GM12878 (cell line): ENCODE measurements around the gene KCNMB2. TPM values are rescaled to one million over a fixed set of nuclear protein-coding genes. Genes with fewer than 3 reads are reported as not detected.

Experiments used
- ATAC-seq: fragments of 200-7000 bp; cut with Tn5 transposase; 3 replicates; pipeline ENCODE4 v1.9.1; 2020; ENCODE audit warnings: mild to moderate bottlenecking, moderate library complexity
- BruUV-seq: library from RNA; stranded (reverse); fragments of 400-500 nt; replicated peaks from 2 replicates; lab custom pipeline; 2021; lab: Mats Ljungman, UMichigan
- CTCF ChIA-PET: fragments of 300-600 bp; sonication (Branson Sonifier 250); formaldehyde crosslinking; extraction: SDS; loops from one replicate; lab custom pipeline; 2021; ENCODE audit warnings: inconsistent platforms; lab: Yijun Ruan, JAX
- POLR2A ChIA-PET: fragments of 350-600 bp; formaldehyde crosslinking; extraction: SDS; loops from one replicate; lab custom pipeline; 2021; ENCODE audit warnings: inconsistent platforms; lab: Charles Lee
- RAD21 ChIA-PET: fragments of 300-600 bp; sonication (Branson Sonifier 250); formaldehyde crosslinking; loops from one replicate; lab custom pipeline; 2023; ENCODE audit warnings: antibody characterized with exemption; ENCODE audit not compliant: unreplicated experiment; lab: Charles Lee
- SMC1A ChIA-PET: fragments of 300-600 bp; sonication (Branson Sonifier 250); formaldehyde crosslinking; loops from one replicate; lab custom pipeline; 2023; ENCODE audit not compliant: unreplicated experiment, uncharacterized antibody; lab: Charles Lee
- DNase-seq: peaks from one replicate; pipeline ENCODE4 v3.0.0-alpha.2; 2011; ENCODE audit warnings: low read depth, low spot score
- FAIRE-seq: peaks from 3 replicates; lab custom pipeline; 2011; peaks lifted over from hg19 to GRCh38; lab: Jason Lieb, UNC
- H2AFZ ChIP-seq: 2 replicates; pipeline ENCODE4 v1.6.0; 2011; ENCODE audit warnings: low read depth, low read length, control low read depth; ENCODE audit not compliant: control insufficient read depth
- H3K27ac ChIP-seq: 2 replicates; pipeline ENCODE4 v1.5.1; 2011; ENCODE audit warnings: control low read depth; ENCODE audit not compliant: control insufficient read depth, insufficient read depth
- H3K27me3 ChIP-seq, 2 experiments: replicated peaks in 1 of 2; 2 replicates each; pipeline versions ENCODE4 v1.6.0 to v1.6.1; 2011; ENCODE audit warnings: low read length in 1 of 2; ENCODE audit not compliant: control insufficient read depth in 2 of 2, insufficient read depth in 2 of 2
- H3K36me3 ChIP-seq, 2 experiments: 2 replicates each; pipeline ENCODE4 v1.5.1; 2011; ENCODE audit warnings: low read length in 1 of 2; ENCODE audit not compliant: control insufficient read depth in 2 of 2, insufficient read depth in 2 of 2
- H3K4me1 ChIP-seq: 2 replicates; pipeline ENCODE4 v1.6.1; 2011; ENCODE audit warnings: mild to moderate bottlenecking, low read length, moderate library complexity, mixed read lengths; ENCODE audit not compliant: control insufficient read depth, insufficient read depth
- H3K4me2 ChIP-seq: 2 replicates; pipeline ENCODE4 v1.6.0; 2011; ENCODE audit warnings: control low read depth; ENCODE audit not compliant: control insufficient read depth, insufficient read depth
- H3K4me3 ChIP-seq: fragments of 200-600 bp; sonication (generic); 2 replicates; pipeline ENCODE4 v1.5.1; 2016
- H3K79me2 ChIP-seq: 2 replicates; pipeline ENCODE4 v1.6.0; 2011; ENCODE audit warnings: low read length; ENCODE audit not compliant: control insufficient read depth, insufficient read depth
- H3K9ac ChIP-seq: 2 replicates; pipeline ENCODE4 v1.8.0; 2011; ENCODE audit warnings: low read length, control low read depth, mixed read lengths; ENCODE audit not compliant: control insufficient read depth, insufficient read depth
- H3K9me3 ChIP-seq: replicated peaks from 3 replicates; pipeline ENCODE4 v1.5.1; 2011; ENCODE audit warnings: mild to moderate bottlenecking, low read length; ENCODE audit not compliant: control insufficient read depth, insufficient read depth
- H4K20me1 ChIP-seq: 2 replicates; pipeline ENCODE4 v1.6.0; 2011; ENCODE audit not compliant: control insufficient read depth, insufficient read depth
- CBFB ChIP-seq: IDR thresholded peaks from 2 replicates; pipeline ENCODE4 v1.6.1; 2016; ENCODE audit warnings: antibody characterized with exemption, low read depth
- CHD1 ChIP-seq: IDR thresholded peaks from 2 replicates; pipeline ENCODE4 v1.6.1; 2012; ENCODE audit warnings: low read depth, low read length, improper control_type of control experiment
- E2F8 ChIP-seq: fragments of 450-650 bp; IDR thresholded peaks from 2 replicates; pipeline ENCODE4 v1.6.1; 2018; ENCODE audit warnings: mild to moderate bottlenecking, low read depth, moderate library complexity; ENCODE audit not compliant: partially characterized antibody
- E4F1 ChIP-seq: fragments of 450-650 bp; IDR thresholded peaks from 2 replicates; pipeline ENCODE4 v1.6.1; 2018; ENCODE audit warnings: borderline replicate concordance, mild to moderate bottlenecking; ENCODE audit not compliant: partially characterized antibody
- EP300 ChIP-seq, 2 experiments: fragments of 150-350 bp in 1 of 2; IDR thresholded peaks; 2 replicates each; pipeline ENCODE4 v1.6.1; 2011 to 2012; ENCODE audit warnings: low read depth in 2 of 2, low read length in 2 of 2, borderline replicate concordance in 1 of 2, improper control_type of control experiment in 1 of 2, inconsistent platforms in 1 of 2; ENCODE audit not compliant: control insufficient read depth in 1 of 2
- ETV6 ChIP-seq, 2 experiments: fragments of 450-650 bp in 1 of 2; IDR thresholded peaks in 1 of 2; conservative IDR thresholded peaks in 1 of 2; 2 replicates each; pipeline ENCODE4 v1.6.1; 2014; ENCODE audit warnings: antibody characterized with exemption in 1 of 2, borderline replicate concordance in 1 of 2, low read depth in 1 of 2, mild to moderate bottlenecking in 1 of 2, moderate library complexity in 1 of 2
- FOXM1 ChIP-seq: IDR thresholded peaks from 2 replicates; pipeline ENCODE4 v1.6.1; 2012; ENCODE audit warnings: low read depth, mild to moderate bottlenecking, inconsistent platforms, low read length, moderate library complexity
- NR2F1 ChIP-seq: fragments of 450-650 bp; conservative IDR thresholded peaks from 2 replicates; pipeline ENCODE4 v1.6.1; 2017; ENCODE audit warnings: mild to moderate bottlenecking
- PAX5 ChIP-seq: IDR thresholded peaks from 2 replicates; pipeline ENCODE4 v1.6.1; 2011; ENCODE audit warnings: low read depth, low read length, borderline replicate concordance
- RELA ChIP-seq: fragments of 450-650 bp; IDR thresholded peaks from 2 replicates; pipeline ENCODE4 v1.8.0; 2014; ENCODE audit warnings: borderline replicate concordance; ENCODE audit not compliant: partially characterized antibody
- RFX5 ChIP-seq: IDR thresholded peaks from 2 replicates; pipeline ENCODE4 v1.6.1; 2011; ENCODE audit warnings: low read depth, low read length, improper control_type of control experiment
- SIX5 ChIP-seq: IDR thresholded peaks from 2 replicates; pipeline ENCODE4 v1.6.1; 2011; ENCODE audit warnings: mild to moderate bottlenecking, low read depth, low read length, moderate library complexity; ENCODE audit not compliant: severe bottlenecking
- SMAD5 ChIP-seq: IDR thresholded peaks from 2 replicates; pipeline ENCODE4 v1.6.1; 2016; ENCODE audit warnings: antibody characterized with exemption, low read depth
- SPI1 ChIP-seq: IDR thresholded peaks from 2 replicates; pipeline ENCODE4 v1.6.1; 2011; ENCODE audit warnings: low read depth, mild to moderate bottlenecking, low read length, moderate library complexity, borderline replicate concordance; ENCODE audit not compliant: insufficient read depth
- SUZ12 ChIP-seq: fragments of 200-600 bp; sonication (generic); IDR thresholded peaks from one replicate; pipeline ENCODE4 v1.6.1; 2018; ENCODE audit warnings: antibody characterized with exemption, mild to moderate bottlenecking; ENCODE audit not compliant: unreplicated experiment
- USF1 ChIP-seq: IDR thresholded peaks from 2 replicates; pipeline ENCODE4 v1.6.1; 2011; ENCODE audit warnings: borderline replicate concordance, low read depth, mild to moderate bottlenecking, moderate library complexity, mixed read lengths, low read length; ENCODE audit not compliant: insufficient read depth; ENCODE audit errors: extremely low read length
- WRNIP1 ChIP-seq: IDR thresholded peaks from 2 replicates; pipeline ENCODE4 v1.6.1; 2011; ENCODE audit warnings: low read depth, low read length, improper control_type of control experiment, borderline replicate concordance
- YY1 ChIP-seq: IDR thresholded peaks from 2 replicates; pipeline ENCODE4 v1.6.1; 2011; ENCODE audit warnings: low read depth, mild to moderate bottlenecking, low read length
- ZNF622 ChIP-seq: fragments of 450-650 bp; IDR thresholded peaks from 2 replicates; pipeline ENCODE4 v1.6.1; 2017; ENCODE audit warnings: mild to moderate bottlenecking, inconsistent platforms
- in situ Hi-C: fragments of 300-500 bp; cut with MboI; formaldehyde crosslinking; loops from 9 replicates; pipeline ENCODE4 v1.14.3; 2018; ENCODE audit warnings: mixed read lengths
- intact Hi-C: fragments of 100-400 bp; cut with micrococcal nuclease; formaldehyde crosslinking; loops from one replicate; pipeline ENCODE4 v1.14.2; 2022; ENCODE audit not compliant: unreplicated experiment
- polyA plus RNA-seq, 11 experiments: library from polyadenylated mRNA; depleted of rRNA in 4 of 11; unstranded in 6 of 11; stranded (reverse) in 5 of 11; fragments of >200 nt; fragmentation: Nextera tagmentation in 4 of 11; fragmentation: Illumina TruSeq in 1 of 11; extraction: Ambion mirVana in 4 of 11; extraction: Trizol in 1 of 11; gene quantifications; 1 replicate in 1 of 11; 2 replicates in 10 of 11; pipeline versions ENCODE4 v1.2.1 to v1.2.3, GENCODE V29; 2011 to 2016; ENCODE audit warnings: inconsistent platforms in 2 of 11, missing spikeins in 2 of 11, low read depth in 1 of 11
- total RNA-seq, 4 experiments: library from RNA; depleted of rRNA in 3 of 4; stranded (reverse); fragments of >200 nt in 3 of 4; fragmentation: Illumina TruSeq in 1 of 4; extraction: Trizol in 1 of 4; gene quantifications; 2 replicates each; pipeline versions ENCODE4 v1.2.1 to v1.2.3, GENCODE V29; 2013 to 2021

KCNMB2 gene
- total and polyA plus RNA-seq, 10 of the 15 experiments (the other 5 are each of a cell fraction or from before 2014, with no cell fraction given), result 0.22 to 18.8 (median 11.0) TPM

- CTCF ChIA-PET, result no interaction called here
- POLR2A ChIA-PET, result no interaction called here
- Histone ChIP-seq H3K9ac (no peak overlapping the region), H3K79me2 (no peaks in the 10 kb centered on the region), H3K27ac (no peak overlapping the region), H3K36me3 (no peaks in the 10 kb centered on the region), H3K4me3 (no peak overlapping the region), H2AFZ (no peak overlapping the region), H3K27me3 (no peaks in the 10 kb centered on the region), H3K4me2 (no peak overlapping the region), H3K9me3 (no peaks in the 10 kb centered on the region), H4K20me1 (no peaks in the 10 kb centered on the region), H3K4me1 (no peaks in the 10 kb centered on the region; the same call in 1 of the 2 replicates)
- TF ChIP-seq E2F8, result no peak
- no peak for TF ChIP-seq CHD1
- no peak for TF ChIP-seq SIX5
- no peak for TF ChIP-seq SMAD5
- TF ChIP-seq E4F1, result no peak
- TF ChIP-seq RFX5, result no peak
- no peak for TF ChIP-seq RELA
- no peak for TF ChIP-seq EP300 (IDR thresholded peaks at IDR 0.05; ENCODE audit: borderline replicate concordance in 1 of 2, control insufficient read depth in 1 of 2, low read depth in 2 of 2, low read length in 2 of 2)
- no peak for TF ChIP-seq USF1
- TF ChIP-seq PAX5, result no peak
- no peak for TF ChIP-seq SPI1
- TF ChIP-seq SUZ12, result no peak
- TF ChIP-seq ZNF622, result no peak
- no peak for TF ChIP-seq FOXM1
- TF ChIP-seq NR2F1, result no peak
- no peak for TF ChIP-seq YY1
- no peak for TF ChIP-seq CBFB
- TF ChIP-seq ETV6 (conservative IDR thresholded peaks at IDR 0.05 in 1 of 2, IDR thresholded peaks at IDR 0.05 in 1 of 2; ENCODE audit: borderline replicate concordance in 1 of 2, low read depth in 1 of 2), result no peak
- no peak for TF ChIP-seq WRNIP1
- no peak for DNase-seq
- FAIRE-seq, result no peak
- SMC1A ChIA-PET, result interaction anchor here (1.4 kb wide), 1 partner anchor 25 kb away, joined by 5 read pairs; no protein-coding TSS in a partner anchor
- RAD21 ChIA-PET, result no interaction called here
- intact Hi-C loops (no loop called here), in situ Hi-C loops (no loop called here)
- ATAC-seq, result no peak
- BruUV-seq, result no TSS peak
Observed at GRCh38 chr3:178486903-178487302, 49.3 kb upstream of the KCNMB2 start.
